RPMI8226 (cell line): ENCODE measurements around the gene ACP1.
"Not testable (repeated sequence)": the region's sequence is repeated elsewhere in the genome, so short reads cannot be mapped to it uniquely, and the experiment has no call there.

Experiments used
- DNase-seq: peaks from one replicate; pipeline ENCODE4 v3.0.0-alpha.2; 2015

ACP1 gene

GRCh38 chr2:314561-315336 is 50.0 kb downstream of the ACP1 start:
- no peak for DNase-seq

DNA sequence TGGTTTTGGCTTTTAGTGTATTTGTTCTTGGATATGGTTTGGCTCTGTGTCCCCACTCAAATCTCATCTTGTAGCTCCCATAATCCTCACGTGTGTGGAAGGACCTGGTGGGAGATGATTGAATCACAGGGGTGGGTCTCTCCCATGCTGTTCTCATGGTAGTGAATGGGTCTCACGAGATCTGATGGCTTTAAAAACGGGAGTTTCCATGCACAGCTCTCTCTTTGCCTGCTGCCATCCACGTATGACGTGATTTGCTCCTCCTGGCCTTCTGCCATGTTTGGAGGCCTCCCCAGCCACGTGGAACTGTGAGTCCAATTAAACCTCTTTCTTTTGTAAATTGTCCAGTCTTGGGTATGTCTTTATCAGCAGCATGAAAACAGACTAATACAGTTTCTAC is 51.2 kb downstream of the ACP1 start:
- not testable (repeated sequence) for DNase-seq

DNA sequence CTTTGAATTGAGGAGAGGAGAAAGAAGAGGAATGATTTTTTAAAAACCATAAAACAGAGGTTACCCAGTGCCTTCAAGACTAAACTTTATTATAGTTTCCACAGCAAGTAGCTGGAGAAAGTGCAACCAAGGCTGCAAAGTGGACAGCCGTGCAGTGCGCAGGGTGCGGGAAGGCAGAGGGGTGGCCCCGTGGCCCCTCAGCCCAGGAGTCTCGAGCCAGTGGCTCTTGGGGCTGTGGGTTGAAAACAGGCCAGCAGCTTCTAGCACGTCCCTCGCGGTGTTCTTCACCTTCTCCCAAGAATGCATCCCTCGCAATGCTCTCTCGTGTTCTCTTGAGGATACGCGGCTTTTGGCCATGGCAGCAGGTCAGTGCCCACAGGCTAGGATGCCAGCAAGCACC is 51.6 kb downstream of the ACP1 start:
- no peak for DNase-seq

- DNase-seq: no peak
Observed at GRCh38 chr2:317501-318424, 53.0 kb downstream of the ACP1 start.

- DNase-seq: no peak
Observed at GRCh38 chr2:319059-319600, 54.4 kb downstream of the ACP1 start.

DNA sequence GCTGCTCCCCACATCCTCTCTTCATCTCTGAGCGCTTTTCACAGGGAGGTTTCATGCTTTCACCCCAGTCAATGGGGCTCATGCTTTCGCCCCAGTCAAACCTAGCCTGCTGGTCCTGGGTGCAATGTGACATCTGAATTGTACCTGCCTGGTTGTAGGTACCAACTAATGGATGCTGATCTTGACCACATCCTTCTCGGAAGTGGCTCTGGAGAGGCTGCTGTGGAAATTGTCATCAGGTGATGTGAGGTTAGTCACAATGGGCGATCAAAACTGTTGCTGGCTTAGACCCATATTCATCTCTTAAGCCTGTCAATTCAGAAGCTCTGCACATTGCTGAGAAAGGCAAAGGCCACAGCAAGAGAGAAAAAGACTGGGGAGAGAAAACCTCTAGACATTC is 55.8 kb downstream of the ACP1 start:
- DNase-seq: no peak

DNA sequence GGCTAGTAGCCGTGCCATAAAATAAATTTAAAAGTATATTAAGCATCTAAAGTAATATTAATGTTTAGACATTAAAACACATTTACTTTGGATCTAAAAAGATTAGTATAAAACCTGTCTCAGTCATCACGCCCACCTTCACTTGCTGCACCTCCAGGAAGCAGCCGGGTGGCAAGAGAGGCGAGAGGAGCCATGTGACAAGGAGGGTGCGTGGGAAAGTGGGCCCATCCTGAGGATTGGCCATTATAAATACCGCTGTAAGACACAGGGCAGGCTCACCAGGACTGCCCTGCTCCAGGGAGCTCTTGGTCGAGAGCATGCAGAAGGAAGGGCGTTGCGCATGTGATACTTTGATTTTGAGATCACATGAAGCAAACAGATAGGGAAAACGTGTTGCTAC is 57.6 kb downstream of the ACP1 start:
- no peak for DNase-seq

DNA sequence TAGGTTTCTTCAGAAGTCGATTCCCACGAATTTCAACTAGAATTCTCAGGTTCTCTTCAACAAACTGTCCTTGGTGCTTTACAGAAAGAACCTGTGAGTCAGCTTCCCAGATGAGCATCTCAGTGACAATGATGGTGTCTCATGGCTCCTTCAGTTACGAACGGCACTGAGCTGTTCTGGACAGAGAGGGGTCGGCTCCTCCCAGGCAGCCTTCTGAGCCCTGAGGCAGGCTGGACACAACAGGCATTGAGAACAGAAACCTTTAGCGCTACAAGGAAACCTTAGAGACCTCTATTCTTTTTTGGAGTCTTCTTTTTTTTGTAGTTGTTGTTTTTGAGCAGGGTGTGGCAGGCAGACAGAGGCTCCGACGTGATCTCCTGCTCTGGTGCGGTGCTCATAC is 58.3 kb downstream of the ACP1 start:
- DNase-seq: no peak
